ENCODE measurements around the gene HIP1. TPM values are rescaled to one million over a fixed set of nuclear protein-coding genes. Genes with fewer than 3 reads are reported as not detected.

HIP1 gene
- total and polyA plus RNA-seq, 4 donors = 10.2 to 51.2 (median 28.6) TPM

GRCh38 chr7:75712517-75713361 lies 26.0 kb downstream of the HIP1 start:
- TF ChIP-seq CTCF (IDR thresholded peaks at IDR 0.05; ENCODE audit: control extremely low read depth, extremely low read depth) = no peak
- 67 to 76% methylated on average over 4 of the region's 4 CpGs for WGBS, 2 donors
- H3K36me3 ChIP-seq (ENCODE audit: control insufficient read depth in 4 of 4, insufficient read depth in 4 of 4, low read length in 4 of 4) = peaks cover 0 to 2% (median 0%) of the 10 kb centered on the region in 4 donors
- no peaks in the 10 kb centered on the region for H3K27me3 ChIP-seq (ENCODE audit: control insufficient read depth in 3 of 3, insufficient read depth in 3 of 3, low read length in 2 of 3)
- H3K4me1 ChIP-seq (ENCODE audit: control insufficient read depth in 5 of 5, insufficient read depth in 5 of 5, low read length in 5 of 5) = peaks cover 11 to 20% (median 14%) of the 10 kb centered on the region in 5 donors
- no peak overlapping the region for H3K4me3 ChIP-seq
- ATAC-seq (ENCODE audit: insufficient read depth, low FRiP score) (no peak), DNase-seq (no peak)
- peaks cover 0 to 5% (median 2%) of the 10 kb centered on the region in 4 donors for H3K9me3 ChIP-seq (ENCODE audit: control insufficient read depth in 4 of 4, insufficient read depth in 3 of 4, low read length in 3 of 4)
- H3K9ac ChIP-seq (ENCODE audit: insufficient read depth in 1 of 2, low read length in 2 of 2) = peak overlapping the region in 1 of 2 donors; percentile 28
- peak overlapping the region in 1 of 2 donors; percentile 45 for H3K27ac ChIP-seq (ENCODE audit: low read depth in 1 of 2, low read length in 1 of 2)

- H3K27ac ChIP-seq (ENCODE audit: low read depth in 1 of 2, low read length in 1 of 2) = peak overlapping the region; percentile 63 to 87
- peaks cover 0 to 5% (median 2%) of the 10 kb centered on the region in 4 donors for H3K9me3 ChIP-seq (ENCODE audit: control insufficient read depth in 4 of 4, insufficient read depth in 3 of 4, low read length in 3 of 4)
- ATAC-seq (ENCODE audit: insufficient read depth, low FRiP score) = no peak
- no peaks in the 10 kb centered on the region for H3K27me3 ChIP-seq (ENCODE audit: control insufficient read depth in 3 of 3, insufficient read depth in 3 of 3, low read length in 2 of 3)
- peak in 2 of 3 donors; percentile 63 to 80 for DNase-seq
- peak overlapping the region in 1 of 2 donors; percentile 28 for H3K9ac ChIP-seq (ENCODE audit: insufficient read depth in 1 of 2, low read length in 2 of 2)
- TF ChIP-seq CTCF (IDR thresholded peaks at IDR 0.05; ENCODE audit: control extremely low read depth, extremely low read depth) = no peak
- H3K36me3 ChIP-seq (ENCODE audit: control insufficient read depth in 4 of 4, insufficient read depth in 4 of 4, low read length in 4 of 4) = peaks cover 0 to 2% (median 0%) of the 10 kb centered on the region in 4 donors
- H3K4me1 ChIP-seq (ENCODE audit: control insufficient read depth in 5 of 5, insufficient read depth in 5 of 5, low read length in 5 of 5) = peaks cover 11 to 20% (median 14%) of the 10 kb centered on the region in 5 donors
- H3K4me3 ChIP-seq = no peak overlapping the region
- WGBS, 2 donors = 13 to 29% methylated on average over 10 of the region's 10 CpGs
Measured at GRCh38 chr7:75711656-75712514, 26.9 kb downstream of the HIP1 start.

- no peak for ATAC-seq (ENCODE audit: insufficient read depth, low FRiP score)
Measured at GRCh38 chr7:75711076-75711475, 27.7 kb downstream of the HIP1 start.

More at GRCh38 chr7:75711076-75711475, 27.7 kb downstream of the HIP1 start:
- H3K36me3 ChIP-seq (ENCODE audit: control insufficient read depth in 4 of 4, insufficient read depth in 4 of 4, low read length in 4 of 4) = peaks cover 0 to 2% (median 0%) of the 10 kb centered on the region in 4 donors
- peak overlapping the region in 1 of 2 donors; percentile 63 for H3K27ac ChIP-seq (ENCODE audit: low read depth in 1 of 2, low read length in 1 of 2)
- peaks cover 9 to 20% (median 14%) of the 10 kb centered on the region in 5 donors for H3K4me1 ChIP-seq (ENCODE audit: control insufficient read depth in 5 of 5, insufficient read depth in 5 of 5, low read length in 5 of 5)
- no peak for TF ChIP-seq CTCF (IDR thresholded peaks at IDR 0.05; ENCODE audit: control extremely low read depth, extremely low read depth)
- peaks cover 0 to 5% (median 2%) of the 10 kb centered on the region in 4 donors for H3K9me3 ChIP-seq (ENCODE audit: control insufficient read depth in 4 of 4, insufficient read depth in 3 of 4, low read length in 3 of 4)
- H3K27me3 ChIP-seq (ENCODE audit: control insufficient read depth in 3 of 3, insufficient read depth in 3 of 3, low read length in 2 of 3) = no peaks in the 10 kb centered on the region
- no peak overlapping the region for H3K4me3 ChIP-seq
- no peak for DNase-seq
- no peak overlapping the region for H3K9ac ChIP-seq (ENCODE audit: insufficient read depth in 1 of 2, low read length in 2 of 2)
